ENCODE data around the gene IL5RA. TPM values are rescaled to one million over a fixed set of nuclear protein-coding genes. Genes with fewer than 3 reads are reported as not detected.
A peak's percentile ranks its signal among the peaks of the same experiment; 100 is the strongest.

IL5RA gene, protein sequence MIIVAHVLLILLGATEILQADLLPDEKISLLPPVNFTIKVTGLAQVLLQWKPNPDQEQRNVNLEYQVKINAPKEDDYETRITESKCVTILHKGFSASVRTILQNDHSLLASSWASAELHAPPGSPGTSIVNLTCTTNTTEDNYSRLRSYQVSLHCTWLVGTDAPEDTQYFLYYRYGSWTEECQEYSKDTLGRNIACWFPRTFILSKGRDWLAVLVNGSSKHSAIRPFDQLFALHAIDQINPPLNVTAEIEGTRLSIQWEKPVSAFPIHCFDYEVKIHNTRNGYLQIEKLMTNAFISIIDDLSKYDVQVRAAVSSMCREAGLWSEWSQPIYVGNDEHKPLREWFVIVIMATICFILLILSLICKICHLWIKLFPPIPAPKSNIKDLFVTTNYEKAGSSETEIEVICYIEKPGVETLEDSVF
- total RNA-seq (1.5 TPM in 1 of 2 replicates, not detected in the other), polyA plus RNA-seq (not detected in 2 replicates)

DNA sequence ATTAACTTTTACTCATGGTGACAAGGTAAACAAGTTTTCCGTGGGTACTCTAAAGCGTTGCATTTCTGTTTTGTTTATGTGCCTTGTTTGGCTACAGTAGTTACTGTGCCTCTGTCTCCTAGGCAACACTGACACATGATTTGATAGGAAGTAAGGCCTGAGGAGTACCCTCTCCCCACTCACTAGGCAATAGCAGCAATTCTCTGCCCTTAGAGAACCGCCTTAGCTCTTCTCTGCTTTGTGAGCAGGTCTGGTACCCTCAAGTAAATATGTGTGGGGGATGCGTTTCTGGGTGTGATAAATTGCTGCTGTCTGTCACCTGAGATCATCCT, at the start of gene IL5RA:
IL5RA (minus strand) TSS at position 76 of the 332 bp plus-strand sequence. CDS start 5,390 bp downstream, outside the sequence.
- peak within 1 kb of the TSS; percentile 33 for H2AFZ ChIP-seq
- no peaks in the 10 kb centered on the region for H3K4me1 ChIP-seq (ENCODE audit: insufficient read depth)
- H4K20me1 ChIP-seq (ENCODE audit: insufficient read depth, poor library complexity, severe bottlenecking), result no peaks in the 10 kb centered on the region
- H3K4me3 ChIP-seq, result no peak within 1 kb of the TSS
- no peaks in the 10 kb centered on the region for H3K9me3 ChIP-seq (ENCODE audit: low read depth)
- no peaks in the 10 kb centered on the region for H3K27me3 ChIP-seq
- no peaks in the 10 kb centered on the region for H3K79me2 ChIP-seq
- TF ChIP-seq EZH2 (IDR thresholded peaks at IDR 0.05; ENCODE audit: borderline replicate concordance), result no peak
- TF ChIP-seq, protein P1, sequence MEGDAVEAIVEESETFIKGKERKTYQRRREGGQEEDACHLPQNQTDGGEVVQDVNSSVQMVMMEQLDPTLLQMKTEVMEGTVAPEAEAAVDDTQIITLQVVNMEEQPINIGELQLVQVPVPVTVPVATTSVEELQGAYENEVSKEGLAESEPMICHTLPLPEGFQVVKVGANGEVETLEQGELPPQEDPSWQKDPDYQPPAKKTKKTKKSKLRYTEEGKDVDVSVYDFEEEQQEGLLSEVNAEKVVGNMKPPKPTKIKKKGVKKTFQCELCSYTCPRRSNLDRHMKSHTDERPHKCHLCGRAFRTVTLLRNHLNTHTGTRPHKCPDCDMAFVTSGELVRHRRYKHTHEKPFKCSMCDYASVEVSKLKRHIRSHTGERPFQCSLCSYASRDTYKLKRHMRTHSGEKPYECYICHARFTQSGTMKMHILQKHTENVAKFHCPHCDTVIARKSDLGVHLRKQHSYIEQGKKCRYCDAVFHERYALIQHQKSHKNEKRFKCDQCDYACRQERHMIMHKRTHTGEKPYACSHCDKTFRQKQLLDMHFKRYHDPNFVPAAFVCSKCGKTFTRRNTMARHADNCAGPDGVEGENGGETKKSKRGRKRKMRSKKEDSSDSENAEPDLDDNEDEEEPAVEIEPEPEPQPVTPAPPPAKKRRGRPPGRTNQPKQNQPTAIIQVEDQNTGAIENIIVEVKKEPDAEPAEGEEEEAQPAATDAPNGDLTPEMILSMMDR (IDR thresholded peaks at IDR 0.05; ENCODE audit: poor library complexity), result no peak
- TF ChIP-seq EZH2phosphoT487 (IDR thresholded peaks at IDR 0.05; ENCODE audit: low read depth, severe bottlenecking, unreplicated experiment), result no peak
- 35% methylated on average over 4 of the region's 4 CpGs for WGBS (ENCODE audit: low lambda C conversion rate, missing lambda C conversion rate)
- peak within 1 kb of the TSS; percentile 64 for H3K4me2 ChIP-seq
- H3K27ac ChIP-seq, result no peak within 1 kb of the TSS
- H3K36me3 ChIP-seq (replicated peaks; ENCODE audit: insufficient read depth, low read depth), result no peaks in the 10 kb centered on the region
- DNase-seq (ENCODE audit: low spot score), result peak; percentile 41
- H3K9me2 ChIP-seq (replicated peaks; ENCODE audit: insufficient read depth), result no peaks in the 10 kb centered on the region

DNA sequence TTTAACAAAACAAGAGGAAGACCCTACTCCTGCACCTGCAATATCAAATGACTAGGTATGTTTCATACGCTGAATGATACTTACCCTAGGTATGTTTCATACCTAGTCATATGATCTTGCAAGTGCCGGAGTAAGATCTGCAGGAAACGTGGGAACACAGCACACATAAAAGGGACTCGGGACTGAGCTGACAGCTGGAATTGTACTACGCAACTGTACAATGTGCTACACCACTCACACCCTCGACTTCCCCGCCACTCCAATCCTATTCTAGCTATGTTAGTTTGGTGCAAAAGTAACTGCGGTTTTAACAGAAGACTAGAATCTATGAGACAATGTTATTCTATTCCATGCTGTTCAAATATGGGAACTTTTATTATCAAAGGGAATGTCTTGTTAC, 47.3 kb upstream of the IL5RA start:
- H3K4me1 ChIP-seq (ENCODE audit: insufficient read depth), result no peaks in the 10 kb centered on the region
- peaks cover 2% of the 10 kb centered on the region for H4K20me1 ChIP-seq (ENCODE audit: insufficient read depth, poor library complexity, severe bottlenecking)
- no peak overlapping the region for H2AFZ ChIP-seq
- H3K36me3 ChIP-seq (replicated peaks; ENCODE audit: insufficient read depth, low read depth), result peaks cover 8% of the 10 kb centered on the region
- H3K79me2 ChIP-seq, result no peaks in the 10 kb centered on the region
- H3K4me3 ChIP-seq, result no peak overlapping the region
- H3K27me3 ChIP-seq, result no peaks in the 10 kb centered on the region
- WGBS (ENCODE audit: low lambda C conversion rate, missing lambda C conversion rate), result 94% methylated on average over 8 of the region's 8 CpGs
- no peak overlapping the region for H3K4me2 ChIP-seq
- no peak for DNase-seq (ENCODE audit: low spot score)
- H3K9me3 ChIP-seq (ENCODE audit: low read depth), result no peaks in the 10 kb centered on the region
- H3K27ac ChIP-seq, result no peak overlapping the region
- no peaks in the 10 kb centered on the region for H3K9me2 ChIP-seq (replicated peaks; ENCODE audit: insufficient read depth)
- TF ChIP-seq, protein P1 (IDR thresholded peaks at IDR 0.05; ENCODE audit: poor library complexity), result no peak
- TF ChIP-seq EZH2phosphoT487 (IDR thresholded peaks at IDR 0.05; ENCODE audit: low read depth, severe bottlenecking, unreplicated experiment), result no peak
- no peak for TF ChIP-seq EZH2 (IDR thresholded peaks at IDR 0.05; ENCODE audit: borderline replicate concordance)

DNA sequence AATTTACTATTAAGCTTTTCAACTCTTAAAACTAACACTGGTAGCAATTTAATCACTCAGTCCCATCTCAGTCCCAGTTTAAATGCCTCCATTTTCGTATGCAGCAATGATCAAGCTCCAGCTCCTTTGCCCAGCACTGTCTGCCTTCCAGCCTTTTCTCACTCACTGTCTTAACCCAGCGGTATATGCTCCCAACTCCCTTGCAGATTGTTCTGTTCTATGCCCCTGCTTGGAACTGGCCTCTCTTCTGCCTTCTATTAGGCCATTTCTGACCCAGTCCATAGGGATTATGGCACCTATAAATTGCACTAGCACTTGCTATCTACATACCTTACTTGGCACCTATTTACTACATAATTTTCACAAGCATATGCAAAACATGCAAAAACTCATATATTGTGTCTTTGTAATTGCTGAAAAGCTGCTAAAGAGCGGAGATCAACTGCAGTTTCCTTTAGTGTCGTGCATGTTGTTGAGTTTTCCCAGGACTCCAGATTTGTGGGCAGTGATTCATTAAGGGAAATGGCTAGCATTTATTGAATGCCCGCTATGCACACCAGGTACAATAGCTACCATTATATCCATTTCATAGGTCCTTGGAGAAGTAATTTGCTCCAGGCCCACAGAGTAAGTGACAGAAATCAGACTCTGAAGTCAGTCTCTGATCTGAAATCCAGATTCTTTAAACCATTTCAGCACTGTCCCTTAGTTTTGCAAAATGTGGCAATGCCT, 44.9 kb upstream of the IL5RA start:
- H3K36me3 ChIP-seq (replicated peaks; ENCODE audit: insufficient read depth, low read depth), result peaks cover 8% of the 10 kb centered on the region

More for the DNA sequence above, 44.9 kb upstream of the IL5RA start:
- H4K20me1 ChIP-seq (ENCODE audit: insufficient read depth, poor library complexity, severe bottlenecking), result peaks cover 2% of the 10 kb centered on the region
- no peak overlapping the region for H3K4me3 ChIP-seq
- H3K9me2 ChIP-seq (replicated peaks; ENCODE audit: insufficient read depth), result no peaks in the 10 kb centered on the region
- 95% methylated on average over 5 of the region's 5 CpGs for WGBS (ENCODE audit: low lambda C conversion rate, missing lambda C conversion rate)
- TF ChIP-seq EZH2 (IDR thresholded peaks at IDR 0.05; ENCODE audit: borderline replicate concordance) (no peak), EZH2phosphoT487 (IDR thresholded peaks at IDR 0.05; ENCODE audit: low read depth, severe bottlenecking, unreplicated experiment) (no peak)
- TF ChIP-seq, protein P1 (IDR thresholded peaks at IDR 0.05; ENCODE audit: poor library complexity), result no peak
- no peak overlapping the region for H2AFZ ChIP-seq
- no peaks in the 10 kb centered on the region for H3K27me3 ChIP-seq
- H3K4me1 ChIP-seq (ENCODE audit: insufficient read depth), result no peaks in the 10 kb centered on the region
- DNase-seq (ENCODE audit: low spot score), result no peak
- H3K27ac ChIP-seq, result no peak overlapping the region
- H3K9me3 ChIP-seq (ENCODE audit: low read depth), result no peaks in the 10 kb centered on the region
- H3K4me2 ChIP-seq, result no peak overlapping the region
- no peaks in the 10 kb centered on the region for H3K79me2 ChIP-seq

All from hepatocyte (in vitro differentiated cells).